Measurements from ENCODE around the gene EVI5. TPM values are rescaled to one million over a fixed set of nuclear protein-coding genes. Genes with fewer than 3 reads are reported as not detected.

The EVI5 gene
- total and polyA plus RNA-seq, 2 donors (not counting 1 experiment from before 2014, with no cell fraction given) = 1.5 to 36.3 TPM

DNA sequence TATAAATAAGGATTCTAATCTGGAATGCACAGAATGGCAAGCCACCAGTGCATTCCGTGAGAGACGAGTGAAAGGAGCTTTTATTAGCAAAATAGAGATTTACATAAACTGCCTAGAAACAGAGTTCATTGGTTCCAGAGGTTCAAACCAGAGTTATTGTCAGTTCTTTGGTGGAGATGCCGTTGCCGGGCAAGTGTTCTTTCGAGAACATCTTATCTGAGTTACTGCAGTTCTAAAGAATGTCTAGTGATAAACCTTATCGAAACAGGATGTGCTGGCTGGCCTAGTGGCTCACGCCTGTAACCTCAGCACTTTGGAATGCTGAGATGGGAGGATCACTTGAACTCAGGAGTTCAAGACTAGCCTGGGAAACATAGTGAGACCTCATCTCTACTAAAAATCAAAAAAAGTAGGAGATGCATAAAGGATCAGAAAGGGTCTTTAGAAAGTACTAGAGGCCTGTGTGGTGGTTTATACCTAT is 19.9 kb upstream of the EVI5 start:
- Mint-ChIP-seq H3K4me3 (peak overlapping the region; percentile 48), H3K27me3 (no peaks in the 10 kb centered on the region), H3K27ac (peak overlapping the region; percentile 84), H3K9me3 (ENCODE audit: insufficient read depth) (no peaks in the 10 kb centered on the region), H3K4me1 (peaks cover 15% of the 10 kb centered on the region)
- ChIA-PET POLR2A (no interaction called here), CTCF (interaction anchor here (1.0 to 1.8 kb wide), 2 partner anchors 20 to 56 kb away, joined by 3 to 5 read pairs; partner anchors contain the start of gene EVI5)
- no peak overlapping the region for H3K9ac ChIP-seq (ENCODE audit: low read length)
- DNase-seq (peak; percentile 65), ATAC-seq (ENCODE audit: low read depth) (peak; percentile 87)
- H3K9me3 ChIP-seq (ENCODE audit: control extremely low read depth in 1 of 3, control insufficient read depth in 2 of 3, insufficient read depth in 1 of 3, low read length in 2 of 3) = peaks cover 0 to 3% (median 0%) of the 10 kb centered on the region in 3 donors
- peak overlapping the region; percentile 36 for H3K4me2 ChIP-seq (replicated peaks; ENCODE audit: low read depth, low read length, poor library complexity, severe bottlenecking)
- no peak overlapping the region for H3K4me3 ChIP-seq (ENCODE audit: control extremely low read depth in 1 of 5, extremely low read depth in 1 of 5, insufficient read depth in 1 of 5, low read depth in 2 of 5, low read length in 4 of 5)
- no peaks in the 10 kb centered on the region for H3K36me3 ChIP-seq (replicated peaks in 1 of 2; ENCODE audit: control extremely low read depth in 1 of 2, control insufficient read depth in 1 of 2, extremely low read depth in 1 of 2, insufficient read depth in 2 of 2, low read length in 1 of 2)
- no peaks in the 10 kb centered on the region for H3K27me3 ChIP-seq (replicated peaks in 1 of 4; ENCODE audit: control extremely low read depth in 1 of 4, control insufficient read depth in 3 of 4, insufficient read depth in 4 of 4, low read length in 3 of 4)
- no peaks in the 10 kb centered on the region for H4K20me1 ChIP-seq (ENCODE audit: control insufficient read depth, insufficient read depth, low read length, poor library complexity, severe bottlenecking)
- H2AFZ ChIP-seq (ENCODE audit: insufficient read depth, low read depth, low read length, poor library complexity, severe bottlenecking) = peak overlapping the region; percentile 52
- H3K27ac ChIP-seq (ENCODE audit: low read length in 2 of 2) = peak overlapping the region; percentile 42 to 57
- no peaks in the 10 kb centered on the region for H3K79me2 ChIP-seq (ENCODE audit: control insufficient read depth, insufficient read depth, low read length)
- intact Hi-C loops (cut with micrococcal nuclease) = loop anchor here (2.0 kb wide), 1 partner anchor 20 kb away; the partner anchor contains the start of gene EVI5
- H3K4me1 ChIP-seq (ENCODE audit: control insufficient read depth in 2 of 2, insufficient read depth in 2 of 2, low read length in 2 of 2) = peaks cover 7 to 9% of the 10 kb centered on the region in 2 donors
- TF ChIP-seq EZH2 (IDR thresholded peaks at IDR 0.05; ENCODE audit: borderline replicate concordance, insufficient read depth, low read depth, low read length, poor library complexity, severe bottlenecking) = no peak
- TF ChIP-seq, protein P1, sequence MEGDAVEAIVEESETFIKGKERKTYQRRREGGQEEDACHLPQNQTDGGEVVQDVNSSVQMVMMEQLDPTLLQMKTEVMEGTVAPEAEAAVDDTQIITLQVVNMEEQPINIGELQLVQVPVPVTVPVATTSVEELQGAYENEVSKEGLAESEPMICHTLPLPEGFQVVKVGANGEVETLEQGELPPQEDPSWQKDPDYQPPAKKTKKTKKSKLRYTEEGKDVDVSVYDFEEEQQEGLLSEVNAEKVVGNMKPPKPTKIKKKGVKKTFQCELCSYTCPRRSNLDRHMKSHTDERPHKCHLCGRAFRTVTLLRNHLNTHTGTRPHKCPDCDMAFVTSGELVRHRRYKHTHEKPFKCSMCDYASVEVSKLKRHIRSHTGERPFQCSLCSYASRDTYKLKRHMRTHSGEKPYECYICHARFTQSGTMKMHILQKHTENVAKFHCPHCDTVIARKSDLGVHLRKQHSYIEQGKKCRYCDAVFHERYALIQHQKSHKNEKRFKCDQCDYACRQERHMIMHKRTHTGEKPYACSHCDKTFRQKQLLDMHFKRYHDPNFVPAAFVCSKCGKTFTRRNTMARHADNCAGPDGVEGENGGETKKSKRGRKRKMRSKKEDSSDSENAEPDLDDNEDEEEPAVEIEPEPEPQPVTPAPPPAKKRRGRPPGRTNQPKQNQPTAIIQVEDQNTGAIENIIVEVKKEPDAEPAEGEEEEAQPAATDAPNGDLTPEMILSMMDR (IDR thresholded peaks at IDR 0.05) = no peak
- 26% methylated on average over 4 of the region's 7 CpGs for WGBS (ENCODE audit: insufficient coverage)

DNA sequence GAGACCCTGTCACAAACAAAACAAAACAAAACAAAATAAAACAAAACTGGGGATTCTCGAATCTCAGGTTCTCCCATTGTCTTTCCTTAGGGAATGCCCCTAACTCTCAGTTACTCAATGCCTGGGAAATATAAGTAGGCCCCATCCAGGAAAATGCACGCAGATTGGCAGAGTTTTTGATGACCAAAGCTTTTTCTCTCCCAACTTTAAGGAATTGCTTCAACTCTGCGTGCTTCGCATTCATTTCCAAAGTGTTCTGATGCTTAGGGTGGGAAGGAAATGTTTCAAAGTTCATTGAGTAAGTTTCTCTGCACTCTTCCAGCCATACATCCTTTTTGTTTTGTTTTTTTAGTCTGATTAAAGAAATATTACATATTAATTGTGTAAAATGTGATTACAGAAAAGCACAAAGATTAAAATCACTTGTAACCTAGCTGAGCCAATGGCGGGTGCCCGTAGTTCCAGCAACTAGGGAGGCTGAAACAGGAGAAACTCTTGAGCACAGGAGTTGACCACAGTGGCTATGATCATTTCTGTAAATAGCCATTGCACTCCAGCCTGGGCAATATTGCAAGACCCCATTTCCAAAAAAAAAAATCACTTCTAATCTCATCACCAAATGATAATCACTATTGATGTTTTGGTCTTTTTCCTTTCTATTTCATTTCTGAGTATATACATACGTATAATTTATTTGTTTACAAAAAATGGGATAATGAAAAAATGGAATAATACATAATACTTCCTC is 18.4 kb upstream of the EVI5 start:
- Mint-ChIP-seq H3K4me3 (no peak overlapping the region), H3K27ac (no peak overlapping the region), H3K27me3 (no peaks in the 10 kb centered on the region), H3K9me3 (ENCODE audit: insufficient read depth) (no peaks in the 10 kb centered on the region), H3K4me1 (peaks cover 15% of the 10 kb centered on the region)
- no peak overlapping the region for H3K27ac ChIP-seq (ENCODE audit: low read length in 2 of 2)
- H3K36me3 ChIP-seq (replicated peaks in 1 of 2; ENCODE audit: control extremely low read depth in 1 of 2, control insufficient read depth in 1 of 2, extremely low read depth in 1 of 2, insufficient read depth in 2 of 2, low read length in 1 of 2) = no peaks in the 10 kb centered on the region
- intact Hi-C loops (cut with micrococcal nuclease) = no loop called here
- TF ChIP-seq, protein P1 (IDR thresholded peaks at IDR 0.05) = no peak
- TF ChIP-seq EZH2 (IDR thresholded peaks at IDR 0.05; ENCODE audit: borderline replicate concordance, insufficient read depth, low read depth, low read length, poor library complexity, severe bottlenecking) = no peak
- POLR2A ChIA-PET = no interaction called here
- no peak overlapping the region for H2AFZ ChIP-seq (ENCODE audit: insufficient read depth, low read depth, low read length, poor library complexity, severe bottlenecking)
- WGBS (ENCODE audit: insufficient coverage) = 100% methylated on average over 2 of the region's 7 CpGs
- no peak overlapping the region for H3K9ac ChIP-seq (ENCODE audit: low read length)
- H3K27me3 ChIP-seq (replicated peaks in 1 of 4; ENCODE audit: control extremely low read depth in 1 of 4, control insufficient read depth in 3 of 4, insufficient read depth in 4 of 4, low read length in 3 of 4) = no peaks in the 10 kb centered on the region
- no peak for DNase-seq
- H3K4me3 ChIP-seq (ENCODE audit: control extremely low read depth in 1 of 5, extremely low read depth in 1 of 5, insufficient read depth in 1 of 5, low read depth in 2 of 5, low read length in 4 of 5) = no peak overlapping the region
- H4K20me1 ChIP-seq (ENCODE audit: control insufficient read depth, insufficient read depth, low read length, poor library complexity, severe bottlenecking) = no peaks in the 10 kb centered on the region
- H3K9me3 ChIP-seq (ENCODE audit: control extremely low read depth in 1 of 3, control insufficient read depth in 2 of 3, insufficient read depth in 1 of 3, low read length in 2 of 3) = peaks cover 0 to 3% (median 0%) of the 10 kb centered on the region in 3 donors
- H3K4me2 ChIP-seq (replicated peaks; ENCODE audit: low read depth, low read length, poor library complexity, severe bottlenecking) = no peak overlapping the region
- CTCF ChIA-PET = interaction anchor here (1.8 kb wide), 1 partner anchor 18 kb away, joined by 5 read pairs; the partner anchor contains the start of gene EVI5
- no peak for ATAC-seq (ENCODE audit: low read depth)
- peaks cover 7 to 9% of the 10 kb centered on the region in 2 donors for H3K4me1 ChIP-seq (ENCODE audit: control insufficient read depth in 2 of 2, insufficient read depth in 2 of 2, low read length in 2 of 2)
- H3K79me2 ChIP-seq (ENCODE audit: control insufficient read depth, insufficient read depth, low read length) = no peaks in the 10 kb centered on the region

Measured in B cell (primary cell).